ENCODE results near the gene ISCA2.
"Not testable (repeated sequence)": the region's sequence is repeated elsewhere in the genome, so short reads cannot be mapped to it uniquely, and the experiment has no call there.

Gene ISCA2

GRCh38 chr14:74526854-74527585 is 33.5 kb downstream of the ISCA2 start:
- in situ Hi-C loops (cut with HindIII; ENCODE audit: low sequenced_read_pairs) = no loop called here

- in situ Hi-C loops (cut with HindIII; ENCODE audit: low sequenced_read_pairs) = no loop called here
Measured at GRCh38 chr14:74527736-74528280, 34.2 kb downstream of the ISCA2 start.

GRCh38 chr14:74528406-74528805 is 34.8 kb downstream of the ISCA2 start:
- in situ Hi-C loops (cut with HindIII; ENCODE audit: low sequenced_read_pairs) = no loop called here

GRCh38 chr14:74528886-74529285 is 35.3 kb downstream of the ISCA2 start:
- in situ Hi-C loops (cut with HindIII; ENCODE audit: low sequenced_read_pairs) = no loop called here

GRCh38 chr14:74531006-74531405 is 37.4 kb downstream of the ISCA2 start:
- in situ Hi-C loops (cut with HindIII; ENCODE audit: low sequenced_read_pairs) = no loop called here

- in situ Hi-C loops (cut with HindIII; ENCODE audit: low sequenced_read_pairs) = no loop called here
Measured at GRCh38 chr14:74531467-74531866, 37.9 kb downstream of the ISCA2 start.

- in situ Hi-C loops (cut with HindIII; ENCODE audit: low sequenced_read_pairs) = no loop called here
Measured at GRCh38 chr14:74532246-74532645, 38.7 kb downstream of the ISCA2 start.

GRCh38 chr14:74533576-74533975 is 40.0 kb downstream of the ISCA2 start:
- in situ Hi-C loops (cut with HindIII; ENCODE audit: low sequenced_read_pairs) = no loop called here

GRCh38 chr14:74535756-74536325 is 42.3 kb downstream of the ISCA2 start:
- in situ Hi-C loops (cut with HindIII; ENCODE audit: low sequenced_read_pairs) = no loop called here

GRCh38 chr14:74536336-74536735 is 42.8 kb downstream of the ISCA2 start:
- in situ Hi-C loops (cut with HindIII; ENCODE audit: low sequenced_read_pairs) = not testable (repeated sequence)

GRCh38 chr14:74538411-74539391 is 45.1 kb downstream of the ISCA2 start:
- in situ Hi-C loops (cut with HindIII; ENCODE audit: low sequenced_read_pairs) = no loop called here

GRCh38 chr14:74539503-74539902 is 45.9 kb downstream of the ISCA2 start:
- in situ Hi-C loops (cut with HindIII; ENCODE audit: low sequenced_read_pairs) = no loop called here

GRCh38 chr14:74541225-74541624 is 47.7 kb downstream of the ISCA2 start:
- in situ Hi-C loops (cut with HindIII; ENCODE audit: low sequenced_read_pairs) = no loop called here

GRCh38 chr14:74542056-74542685 is 48.6 kb downstream of the ISCA2 start:
- in situ Hi-C loops (cut with HindIII; ENCODE audit: low sequenced_read_pairs) = no loop called here

- in situ Hi-C loops (cut with HindIII; ENCODE audit: low sequenced_read_pairs) = no loop called here
Measured at GRCh38 chr14:74543771-74544438, 50.3 kb downstream of the ISCA2 start.

- in situ Hi-C loops (cut with HindIII; ENCODE audit: low sequenced_read_pairs) = no loop called here
Measured at GRCh38 chr14:74545386-74545785, 51.8 kb downstream of the ISCA2 start.

- in situ Hi-C loops (cut with HindIII; ENCODE audit: low sequenced_read_pairs) = no loop called here
Measured at GRCh38 chr14:74546416-74546815, 52.9 kb downstream of the ISCA2 start.
